ENCODE measurements around the gene CCDC50.

The CCDC50 gene

DNA sequence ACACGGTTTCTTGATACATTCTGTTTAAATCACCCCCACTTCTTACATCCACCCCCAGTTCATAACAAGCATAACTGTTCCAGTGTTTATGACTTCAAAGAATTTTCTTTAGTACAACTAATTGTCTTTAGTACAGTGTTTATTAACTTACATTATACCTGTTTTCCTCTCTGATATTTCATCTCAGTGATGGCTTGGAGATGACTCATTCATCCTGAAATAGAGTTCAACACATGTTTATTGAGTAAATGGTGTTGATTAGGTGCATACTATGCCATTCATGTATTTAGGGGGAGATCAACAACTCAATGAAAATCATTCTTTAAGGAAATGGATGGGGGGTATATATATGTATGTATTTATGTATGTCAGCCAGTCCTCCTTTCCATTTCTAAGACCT is 22.8 kb downstream of the CCDC50 start (continued):
- TF ChIP-seq, protein P1, sequence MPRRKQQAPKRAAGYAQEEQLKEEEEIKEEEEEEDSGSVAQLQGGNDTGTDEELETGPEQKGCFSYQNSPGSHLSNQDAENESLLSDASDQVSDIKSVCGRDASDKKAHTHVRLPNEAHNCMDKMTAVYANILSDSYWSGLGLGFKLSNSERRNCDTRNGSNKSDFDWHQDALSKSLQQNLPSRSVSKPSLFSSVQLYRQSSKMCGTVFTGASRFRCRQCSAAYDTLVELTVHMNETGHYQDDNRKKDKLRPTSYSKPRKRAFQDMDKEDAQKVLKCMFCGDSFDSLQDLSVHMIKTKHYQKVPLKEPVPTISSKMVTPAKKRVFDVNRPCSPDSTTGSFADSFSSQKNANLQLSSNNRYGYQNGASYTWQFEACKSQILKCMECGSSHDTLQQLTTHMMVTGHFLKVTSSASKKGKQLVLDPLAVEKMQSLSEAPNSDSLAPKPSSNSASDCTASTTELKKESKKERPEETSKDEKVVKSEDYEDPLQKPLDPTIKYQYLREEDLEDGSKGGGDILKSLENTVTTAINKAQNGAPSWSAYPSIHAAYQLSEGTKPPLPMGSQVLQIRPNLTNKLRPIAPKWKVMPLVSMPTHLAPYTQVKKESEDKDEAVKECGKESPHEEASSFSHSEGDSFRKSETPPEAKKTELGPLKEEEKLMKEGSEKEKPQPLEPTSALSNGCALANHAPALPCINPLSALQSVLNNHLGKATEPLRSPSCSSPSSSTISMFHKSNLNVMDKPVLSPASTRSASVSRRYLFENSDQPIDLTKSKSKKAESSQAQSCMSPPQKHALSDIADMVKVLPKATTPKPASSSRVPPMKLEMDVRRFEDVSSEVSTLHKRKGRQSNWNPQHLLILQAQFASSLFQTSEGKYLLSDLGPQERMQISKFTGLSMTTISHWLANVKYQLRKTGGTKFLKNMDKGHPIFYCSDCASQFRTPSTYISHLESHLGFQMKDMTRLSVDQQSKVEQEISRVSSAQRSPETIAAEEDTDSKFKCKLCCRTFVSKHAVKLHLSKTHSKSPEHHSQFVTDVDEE (CRISPR knock-in tag; IDR thresholded peaks at IDR 0.05) = no peak
- TF ChIP-seq ZNF565 (CRISPR knock-in tag; conservative IDR thresholded peaks at IDR 0.05; ENCODE audit: low read depth) (no peak), ARNTL (CRISPR knock-in tag; IDR thresholded peaks at IDR 0.05; ENCODE audit: borderline replicate concordance, low read depth) (no peak)

DNA sequence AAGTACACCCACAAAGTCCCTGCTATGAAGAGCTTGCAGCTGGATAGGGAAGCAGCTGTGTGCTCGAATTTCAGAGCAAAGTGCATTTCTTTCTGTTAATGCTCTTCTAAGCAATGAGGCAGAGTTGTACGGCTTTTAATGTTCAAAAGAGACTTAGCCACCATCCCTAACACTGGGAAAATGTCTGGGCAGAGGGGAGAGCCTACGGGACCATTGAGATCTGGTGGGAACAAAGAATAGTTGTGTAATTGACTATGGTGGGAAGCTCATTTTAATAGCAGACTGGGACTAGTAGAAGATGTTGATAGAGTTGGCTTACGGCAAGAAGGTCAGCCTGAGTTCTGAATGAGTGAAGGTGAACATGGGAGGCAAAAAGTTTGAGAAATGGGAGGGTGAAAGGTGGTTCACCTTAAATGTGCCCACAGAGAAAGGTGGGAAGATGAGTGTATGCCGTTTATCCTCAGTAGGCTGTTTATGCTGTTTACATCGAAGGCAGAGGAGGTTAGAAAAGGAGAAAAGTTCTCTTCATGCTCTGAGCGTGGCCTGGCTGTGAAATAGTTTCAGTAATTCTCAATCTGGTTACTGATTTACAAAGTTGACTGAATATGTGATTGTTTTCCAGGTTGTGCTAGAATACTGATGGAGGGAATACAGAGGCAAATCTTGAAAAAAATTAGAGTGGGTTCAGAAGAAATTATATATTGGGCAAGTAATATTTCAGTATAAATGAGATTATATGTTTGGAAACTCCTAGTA is 24.0 kb downstream of the CCDC50 start:
- no peak for ATAC-seq
- TF ChIP-seq ZNF8 (CRISPR knock-in tag; IDR thresholded peaks at IDR 0.05) (no peak), TOX (CRISPR knock-in tag; IDR thresholded peaks at IDR 0.05; ENCODE audit: borderline replicate concordance) (no peak), ESRRG (CRISPR knock-in tag; IDR thresholded peaks at IDR 0.05) (no peak), ARNTL (CRISPR knock-in tag; IDR thresholded peaks at IDR 0.05; ENCODE audit: borderline replicate concordance, low read depth) (no peak), BACH2 (CRISPR knock-in tag; IDR thresholded peaks at IDR 0.05; ENCODE audit: borderline replicate concordance) (no peak), PPARA (CRISPR knock-in tag; IDR thresholded peaks at IDR 0.05; ENCODE audit: borderline replicate concordance) (no peak), GLIS3 (CRISPR knock-in tag; IDR thresholded peaks at IDR 0.05) (no peak)
- TF ChIP-seq, protein P2, sequence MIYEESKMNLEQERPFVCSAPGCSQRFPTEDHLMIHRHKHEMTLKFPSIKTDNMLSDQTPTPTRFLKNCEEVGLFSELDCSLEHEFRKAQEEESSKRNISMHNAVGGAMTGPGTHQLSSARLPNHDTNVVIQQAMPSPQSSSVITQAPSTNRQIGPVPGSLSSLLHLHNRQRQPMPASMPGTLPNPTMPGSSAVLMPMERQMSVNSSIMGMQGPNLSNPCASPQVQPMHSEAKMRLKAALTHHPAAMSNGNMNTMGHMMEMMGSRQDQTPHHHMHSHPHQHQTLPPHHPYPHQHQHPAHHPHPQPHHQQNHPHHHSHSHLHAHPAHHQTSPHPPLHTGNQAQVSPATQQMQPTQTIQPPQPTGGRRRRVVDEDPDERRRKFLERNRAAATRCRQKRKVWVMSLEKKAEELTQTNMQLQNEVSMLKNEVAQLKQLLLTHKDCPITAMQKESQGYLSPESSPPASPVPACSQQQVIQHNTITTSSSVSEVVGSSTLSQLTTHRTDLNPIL (CRISPR knock-in tag; IDR thresholded peaks at IDR 0.05; ENCODE audit: low read depth) = no peak

DNA sequence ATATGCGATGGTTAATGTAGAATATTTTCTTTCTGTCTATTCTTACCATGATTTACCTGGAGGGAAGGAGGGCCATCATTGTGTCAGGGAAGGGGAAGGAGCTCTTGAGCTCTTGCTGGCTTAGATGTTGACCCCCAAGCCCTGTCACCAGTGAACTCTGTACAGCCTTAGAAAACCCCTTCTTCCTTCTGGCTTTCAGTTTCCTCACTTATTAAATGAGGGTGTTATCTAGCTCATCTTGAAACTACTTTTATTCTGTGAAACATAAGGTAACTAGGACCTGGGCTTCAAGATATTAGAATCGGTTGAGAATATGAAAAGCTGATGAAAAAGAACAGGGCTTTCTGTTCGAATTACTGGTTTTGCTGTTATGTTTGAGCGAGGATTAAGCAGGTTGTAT is 26.2 kb downstream of the CCDC50 start:
- ATAC-seq = no peak
- no peak for TF ChIP-seq ESRRG (CRISPR knock-in tag; IDR thresholded peaks at IDR 0.05)
- TF ChIP-seq, protein P3, sequence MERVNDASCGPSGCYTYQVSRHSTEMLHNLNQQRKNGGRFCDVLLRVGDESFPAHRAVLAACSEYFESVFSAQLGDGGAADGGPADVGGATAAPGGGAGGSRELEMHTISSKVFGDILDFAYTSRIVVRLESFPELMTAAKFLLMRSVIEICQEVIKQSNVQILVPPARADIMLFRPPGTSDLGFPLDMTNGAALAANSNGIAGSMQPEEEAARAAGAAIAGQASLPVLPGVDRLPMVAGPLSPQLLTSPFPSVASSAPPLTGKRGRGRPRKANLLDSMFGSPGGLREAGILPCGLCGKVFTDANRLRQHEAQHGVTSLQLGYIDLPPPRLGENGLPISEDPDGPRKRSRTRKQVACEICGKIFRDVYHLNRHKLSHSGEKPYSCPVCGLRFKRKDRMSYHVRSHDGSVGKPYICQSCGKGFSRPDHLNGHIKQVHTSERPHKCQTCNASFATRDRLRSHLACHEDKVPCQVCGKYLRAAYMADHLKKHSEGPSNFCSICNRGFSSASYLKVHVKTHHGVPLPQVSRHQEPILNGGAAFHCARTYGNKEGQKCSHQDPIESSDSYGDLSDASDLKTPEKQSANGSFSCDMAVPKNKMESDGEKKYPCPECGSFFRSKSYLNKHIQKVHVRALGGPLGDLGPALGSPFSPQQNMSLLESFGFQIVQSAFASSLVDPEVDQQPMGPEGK (CRISPR knock-in tag; IDR thresholded peaks at IDR 0.05; ENCODE audit: borderline replicate concordance) = no peak
- no peak for TF ChIP-seq ZNF565 (CRISPR knock-in tag; conservative IDR thresholded peaks at IDR 0.05; ENCODE audit: low read depth)
- no peak for TF ChIP-seq GLIS3 (CRISPR knock-in tag; IDR thresholded peaks at IDR 0.05)
- TF ChIP-seq BACH2 (CRISPR knock-in tag; IDR thresholded peaks at IDR 0.05; ENCODE audit: borderline replicate concordance) = no peak
- TF ChIP-seq PPARA (CRISPR knock-in tag; IDR thresholded peaks at IDR 0.05; ENCODE audit: borderline replicate concordance) = no peak
- TF ChIP-seq, protein P4, sequence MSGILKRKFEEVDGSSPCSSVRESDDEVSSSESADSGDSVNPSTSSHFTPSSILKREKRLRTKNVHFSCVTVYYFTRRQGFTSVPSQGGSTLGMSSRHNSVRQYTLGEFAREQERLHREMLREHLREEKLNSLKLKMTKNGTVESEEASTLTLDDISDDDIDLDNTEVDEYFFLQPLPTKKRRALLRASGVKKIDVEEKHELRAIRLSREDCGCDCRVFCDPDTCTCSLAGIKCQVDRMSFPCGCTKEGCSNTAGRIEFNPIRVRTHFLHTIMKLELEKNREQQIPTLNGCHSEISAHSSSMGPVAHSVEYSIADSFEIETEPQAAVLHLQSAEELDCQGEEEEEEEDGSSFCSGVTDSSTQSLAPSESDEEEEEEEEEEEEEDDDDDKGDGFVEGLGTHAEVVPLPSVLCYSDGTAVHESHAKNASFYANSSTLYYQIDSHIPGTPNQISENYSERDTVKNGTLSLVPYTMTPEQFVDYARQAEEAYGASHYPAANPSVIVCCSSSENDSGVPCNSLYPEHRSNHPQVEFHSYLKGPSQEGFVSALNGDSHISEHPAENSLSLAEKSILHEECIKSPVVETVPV (CRISPR knock-in tag; IDR thresholded peaks at IDR 0.05) = no peak
- TF ChIP-seq SNAI2 (CRISPR knock-in tag; IDR thresholded peaks at IDR 0.05) = no peak

DNA sequence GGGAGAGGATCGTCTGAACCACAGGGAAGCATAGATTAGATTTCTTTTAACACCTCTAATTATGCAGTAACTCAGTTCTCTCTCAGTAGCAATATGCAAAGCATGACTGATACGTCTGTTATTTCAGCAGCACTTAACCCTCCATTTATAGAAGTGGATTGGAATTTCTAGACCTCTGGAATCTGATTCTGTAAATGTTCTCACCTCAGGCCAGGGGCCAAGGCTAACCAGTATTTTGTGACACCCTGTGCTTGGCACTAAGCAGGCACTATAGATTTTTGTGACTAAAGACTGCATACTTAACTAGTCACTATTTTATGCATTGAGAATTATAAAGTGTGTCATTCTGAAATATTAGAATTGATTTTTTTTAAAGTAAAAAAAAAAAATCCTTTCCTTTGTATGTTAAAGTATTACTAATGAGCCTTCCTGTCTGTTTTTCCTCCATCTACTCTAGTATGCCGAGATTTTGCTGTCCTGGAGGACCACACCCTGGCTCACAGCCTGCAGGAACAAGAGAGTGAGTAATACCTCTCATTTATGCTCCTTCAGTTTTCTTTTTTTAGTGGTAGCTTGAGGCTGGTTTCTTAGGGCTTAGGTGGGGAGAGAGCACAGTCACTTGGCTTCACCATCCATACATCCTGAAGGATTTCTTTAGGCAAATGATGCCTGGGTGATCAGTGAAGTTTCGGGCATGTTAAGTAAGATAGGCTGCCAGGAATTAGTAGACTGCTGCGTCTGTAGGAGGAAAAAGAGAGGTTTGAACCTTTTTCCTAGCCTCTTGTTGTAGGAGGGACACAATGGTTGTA is 27.6 kb downstream of the CCDC50 start:
- peak; percentile 84 for ATAC-seq
- TF ChIP-seq TOX (CRISPR knock-in tag; IDR thresholded peaks at IDR 0.05; ENCODE audit: borderline replicate concordance) = no peak
- TF ChIP-seq CSDC2 (CRISPR knock-in tag; IDR thresholded peaks at IDR 0.05) = no peak
- TF ChIP-seq ISL1 (CRISPR knock-in tag; IDR thresholded peaks at IDR 0.05) = peak; percentile 50
- no peak for TF ChIP-seq ZNF8 (CRISPR knock-in tag; IDR thresholded peaks at IDR 0.05)
- no peak for TF ChIP-seq ZFP30 (CRISPR knock-in tag; IDR thresholded peaks at IDR 0.05)
- no peak for TF ChIP-seq BACH2 (CRISPR knock-in tag; IDR thresholded peaks at IDR 0.05; ENCODE audit: borderline replicate concordance)

Measured in SK-N-SH treated with all-trans-retinoic acid at 6 μM for 48 hours (cell line).